ENCODE data around the gene TMEM9. TPM values are rescaled to one million over a fixed set of nuclear protein-coding genes. Genes with fewer than 3 reads are reported as not detected.

TMEM9 gene
- total RNA-seq, 1 experiment from 2014 or later = 435 TPM

GRCh38 chr1:201112173-201112731 is 42.0 kb downstream of the TMEM9 start, which contains the start of gene CACNA1S:
CACNA1S (minus strand) TSS chr1:201112426; CDS start chr1:201112339, 87 bp downstream.
- H3K27me3 ChIP-seq (ENCODE audit: low read length) = 0 out of 2 replicates have a peak, but pooled peaks cover 11% of the 10 kb centered on the region
- peaks cover 9% of the 10 kb centered on the region; the same call in 1 of the 2 replicates for H3K79me2 ChIP-seq (ENCODE audit: low read length)
- no peak within 1 kb of the TSS for H3K4me3 ChIP-seq (ENCODE audit: low read length)
- no peaks in the 10 kb centered on the region for H3K9me2 ChIP-seq (replicated peaks; ENCODE audit: low read length)
- H3K4me1 ChIP-seq (ENCODE audit: insufficient read depth, low read length) = peaks cover 13% of the 10 kb centered on the region
- POLR2A ChIA-PET (ENCODE audit: unreplicated experiment) = no interaction called here
- H3K27ac ChIP-seq (ENCODE audit: low read length) = no peak within 1 kb of the TSS
- no peaks in the 10 kb centered on the region for H3K9me3 ChIP-seq (ENCODE audit: low read length)
- H3K36me3 ChIP-seq (ENCODE audit: low read depth, low read length) = no peaks in the 10 kb centered on the region
- intact Hi-C loops (cut with micrococcal nuclease) = loop anchor here (5.0 kb wide), 2 partner anchors 220 to 490 kb away; partner anchors contain the start of genes INAVA and KIF14
- TF ChIP-seq CTCF (conservative IDR thresholded peaks at IDR 0.05; ENCODE audit: low read depth, low read length) = no peak
- no peak for TF ChIP-seq EZH2phosphoT487 (IDR thresholded peaks at IDR 0.05; ENCODE audit: borderline replicate concordance, low read length)
- no peak for TF ChIP-seq EZH2 (IDR thresholded peaks at IDR 0.05; ENCODE audit: low read length, unreplicated experiment)
- CTCF ChIA-PET = no interaction called here
- DNase-seq = no peak
- H2AFZ ChIP-seq (ENCODE audit: low read length) = no peak within 1 kb of the TSS
- BruUV-seq (replicated peaks) = no TSS peak
- ATAC-seq = no peak
- H3K4me2 ChIP-seq (ENCODE audit: low read length) = no peak within 1 kb of the TSS
- no peak within 1 kb of the TSS for H3K9ac ChIP-seq (ENCODE audit: low read length)
- no peaks in the 10 kb centered on the region for H3F3A ChIP-seq (ENCODE audit: low read length, unreplicated experiment)
- H4K20me1 ChIP-seq (ENCODE audit: low read length) = no peaks in the 10 kb centered on the region

- ChIA-PET POLR2A (ENCODE audit: unreplicated experiment) (no interaction called here), CTCF (no interaction called here)
- H3K9me3 ChIP-seq (ENCODE audit: low read length) = no peaks in the 10 kb centered on the region
- H3K79me2 ChIP-seq (ENCODE audit: low read length) = peaks cover 9% of the 10 kb centered on the region; the same call in 1 of the 2 replicates
- DNase-seq = no peak
- H3K4me2 ChIP-seq (ENCODE audit: low read length) = no peak overlapping the region
- peaks cover 13% of the 10 kb centered on the region for H3K4me1 ChIP-seq (ENCODE audit: insufficient read depth, low read length)
- intact Hi-C loops (cut with micrococcal nuclease) = loop anchor here (5.0 kb wide), 2 partner anchors 219 to 489 kb away; partner anchors contain the start of genes INAVA and KIF14
- H3K9me2 ChIP-seq (replicated peaks; ENCODE audit: low read length) = no peaks in the 10 kb centered on the region
- H3K27me3 ChIP-seq (ENCODE audit: low read length) = 0 out of 2 replicates have a peak, but pooled peaks cover 16% of the 10 kb centered on the region
- H3K27ac ChIP-seq (ENCODE audit: low read length) = no peak overlapping the region
- H2AFZ ChIP-seq (ENCODE audit: low read length) = no peak overlapping the region
- no peaks in the 10 kb centered on the region for H4K20me1 ChIP-seq (ENCODE audit: low read length)
- no peaks in the 10 kb centered on the region for H3K36me3 ChIP-seq (ENCODE audit: low read depth, low read length)
- no peak for TF ChIP-seq EZH2phosphoT487 (IDR thresholded peaks at IDR 0.05; ENCODE audit: borderline replicate concordance, low read length)
- no peak for TF ChIP-seq CTCF (conservative IDR thresholded peaks at IDR 0.05; ENCODE audit: low read depth, low read length)
- TF ChIP-seq EZH2 (IDR thresholded peaks at IDR 0.05; ENCODE audit: low read length, unreplicated experiment) = no peak
- BruUV-seq (replicated peaks) = no TSS peak
- ATAC-seq = no peak
- H3K9ac ChIP-seq (ENCODE audit: low read length) = no peak overlapping the region
- H3F3A ChIP-seq (ENCODE audit: low read length, unreplicated experiment) = no peaks in the 10 kb centered on the region
- H3K4me3 ChIP-seq (ENCODE audit: low read length) = no peak overlapping the region
Measured at GRCh38 chr1:201111672-201112071, 42.6 kb downstream of the TMEM9 start.

- Histone ChIP-seq H3K27me3 (ENCODE audit: low read length) (0 out of 2 replicates have a peak, but pooled peaks cover 18% of the 10 kb centered on the region), H2AFZ (ENCODE audit: low read length) (no peak overlapping the region), H3K27ac (ENCODE audit: low read length) (no peak overlapping the region), H3K9ac (ENCODE audit: low read length) (no peak overlapping the region), H4K20me1 (ENCODE audit: low read length) (no peaks in the 10 kb centered on the region), H3K4me1 (ENCODE audit: insufficient read depth, low read length) (peaks cover 13% of the 10 kb centered on the region), H3F3A (ENCODE audit: low read length, unreplicated experiment) (no peaks in the 10 kb centered on the region), H3K36me3 (ENCODE audit: low read depth, low read length) (no peaks in the 10 kb centered on the region), H3K9me2 (replicated peaks; ENCODE audit: low read length) (no peaks in the 10 kb centered on the region), H3K79me2 (ENCODE audit: low read length) (peaks cover 9% of the 10 kb centered on the region; the same call in 1 of the 2 replicates), H3K4me3 (ENCODE audit: low read length) (no peak overlapping the region), H3K9me3 (ENCODE audit: low read length) (no peaks in the 10 kb centered on the region), H3K4me2 (ENCODE audit: low read length) (no peak overlapping the region)
- BruUV-seq (replicated peaks) = no TSS peak
- DNase-seq (no peak), ATAC-seq (no peak)
- CTCF ChIA-PET = no interaction called here
- TF ChIP-seq CTCF (conservative IDR thresholded peaks at IDR 0.05; ENCODE audit: low read depth, low read length) (no peak), EZH2phosphoT487 (IDR thresholded peaks at IDR 0.05; ENCODE audit: borderline replicate concordance, low read length) (no peak), EZH2 (IDR thresholded peaks at IDR 0.05; ENCODE audit: low read length, unreplicated experiment) (no peak)
- POLR2A ChIA-PET (ENCODE audit: unreplicated experiment) = no interaction called here
- intact Hi-C loops (cut with micrococcal nuclease) = loop anchor here (5.0 kb wide), 2 partner anchors 219 to 489 kb away; partner anchors contain the start of genes INAVA and KIF14
Measured at GRCh38 chr1:201111156-201111555, 43.1 kb downstream of the TMEM9 start.
